Measurements from ENCODE around the gene NUDT7.

Gene NUDT7

GRCh38 chr16:77790912-77791311 is 68.6 kb downstream of the NUDT7 start (continued):
- TF ChIP-seq MYNN (tag by site-specific recombination; IDR thresholded peaks at IDR 0.05; ENCODE audit: borderline replicate concordance): no peak
- TF ChIP-seq ZNF223 (tag by site-specific recombination; IDR thresholded peaks at IDR 0.05): no peak
- no peak for TF ChIP-seq ZNF19 (tag by site-specific recombination; IDR thresholded peaks at IDR 0.05; ENCODE audit: low read depth)
- TF ChIP-seq ZNF140 (tag by site-specific recombination; IDR thresholded peaks at IDR 0.05): no peak
- TF ChIP-seq ZNF184 (tag by site-specific recombination; IDR thresholded peaks at IDR 0.05): no peak
- TF ChIP-seq ZNF600 (tag by site-specific recombination; IDR thresholded peaks at IDR 0.05): no peak

Measured in HEK293 (cell line).